IMR-90 (cell line): ENCODE measurements around the gene FTO.

Experiments
- CHD1 ChIP-seq: IDR thresholded peaks from 2 replicates; pipeline ENCODE4 v1.6.1; 2012; ENCODE audit warnings: low read depth, low read length, improper control_type of control experiment
- CTCF ChIP-seq: conservative IDR thresholded peaks from 2 replicates; pipeline ENCODE4 v1.5.1; 2012; ENCODE audit warnings: mild to moderate bottlenecking, low read depth, low read length, improper control_type of control experiment
- RAD21 ChIP-seq: IDR thresholded peaks from 2 replicates; pipeline ENCODE4 v1.6.1; 2012; ENCODE audit warnings: low read length, improper control_type of control experiment
- SMC3 ChIP-seq: fragments of 150-350 bp; IDR thresholded peaks from 2 replicates; pipeline ENCODE4 v1.6.1; 2016; ENCODE audit warnings: low read depth, mild to moderate bottlenecking, antibody characterized with exemption, low read length, moderate library complexity

- TF ChIP-seq SMC3 (no peak), CTCF (no peak), RAD21 (no peak), CHD1 (no peak)
Observed at GRCh38 chr16:53803998-53804397, 100.0 kb downstream of the FTO start.
